ENCODE measurements around the gene DGKB. TPM values are rescaled to one million over a fixed set of nuclear protein-coding genes. Genes with fewer than 3 reads are reported as not detected.

The DGKB gene
- total and polyA plus RNA-seq, 2 donors from 2014 or later: 0.26 to 1.5 TPM

DNA sequence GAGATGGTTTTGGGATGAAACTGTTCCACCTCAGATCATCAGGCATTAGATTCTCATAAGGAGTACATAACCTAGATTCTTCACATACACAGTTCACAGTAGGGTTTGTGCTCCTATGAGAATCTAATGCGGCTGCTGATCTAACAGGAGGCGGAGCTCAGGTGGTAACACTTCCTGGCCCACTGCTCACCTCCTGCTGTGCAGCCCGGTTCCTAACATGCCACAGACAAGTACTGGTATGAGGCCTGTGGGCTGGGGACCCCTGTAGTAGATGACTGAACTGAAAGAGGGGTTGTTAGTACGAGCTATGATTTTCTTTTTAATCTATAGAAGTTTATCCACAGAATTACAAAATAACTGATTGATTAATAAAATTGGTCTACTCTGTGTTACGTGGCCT is 48.1 kb downstream of the DGKB start:
- H3K36me3 ChIP-seq (ENCODE audit: control insufficient read depth in 2 of 3, insufficient read depth in 3 of 3, low read length in 3 of 3): no peaks in the 10 kb centered on the region
- intact Hi-C loops (cut with DNase I): no loop called here
- H3K9me3 ChIP-seq (ENCODE audit: control insufficient read depth in 2 of 3, insufficient read depth in 1 of 3, low read length in 3 of 3): no peaks in the 10 kb centered on the region
- H3K27ac ChIP-seq (ENCODE audit: low read depth in 2 of 2, low read length in 2 of 2): no peak overlapping the region
- DNase-seq: no peak
- no peak overlapping the region for H3K9ac ChIP-seq (ENCODE audit: low read length in 3 of 3)
- no peak overlapping the region for H3K4me3 ChIP-seq (ENCODE audit: low read length in 3 of 3)
- TF ChIP-seq, protein P1, sequence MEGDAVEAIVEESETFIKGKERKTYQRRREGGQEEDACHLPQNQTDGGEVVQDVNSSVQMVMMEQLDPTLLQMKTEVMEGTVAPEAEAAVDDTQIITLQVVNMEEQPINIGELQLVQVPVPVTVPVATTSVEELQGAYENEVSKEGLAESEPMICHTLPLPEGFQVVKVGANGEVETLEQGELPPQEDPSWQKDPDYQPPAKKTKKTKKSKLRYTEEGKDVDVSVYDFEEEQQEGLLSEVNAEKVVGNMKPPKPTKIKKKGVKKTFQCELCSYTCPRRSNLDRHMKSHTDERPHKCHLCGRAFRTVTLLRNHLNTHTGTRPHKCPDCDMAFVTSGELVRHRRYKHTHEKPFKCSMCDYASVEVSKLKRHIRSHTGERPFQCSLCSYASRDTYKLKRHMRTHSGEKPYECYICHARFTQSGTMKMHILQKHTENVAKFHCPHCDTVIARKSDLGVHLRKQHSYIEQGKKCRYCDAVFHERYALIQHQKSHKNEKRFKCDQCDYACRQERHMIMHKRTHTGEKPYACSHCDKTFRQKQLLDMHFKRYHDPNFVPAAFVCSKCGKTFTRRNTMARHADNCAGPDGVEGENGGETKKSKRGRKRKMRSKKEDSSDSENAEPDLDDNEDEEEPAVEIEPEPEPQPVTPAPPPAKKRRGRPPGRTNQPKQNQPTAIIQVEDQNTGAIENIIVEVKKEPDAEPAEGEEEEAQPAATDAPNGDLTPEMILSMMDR (IDR thresholded peaks at IDR 0.05; ENCODE audit: borderline replicate concordance, extremely low read depth, insufficient read depth): no peak
- FAIRE-seq: no peak
- no peaks in the 10 kb centered on the region for H3K4me1 ChIP-seq (ENCODE audit: control insufficient read depth in 2 of 3, insufficient read depth in 2 of 3, low read depth in 1 of 3, low read length in 3 of 3)
- no peaks in the 10 kb centered on the region for H3K27me3 ChIP-seq (ENCODE audit: control insufficient read depth, insufficient read depth, low read length)

GRCh38 chr7:14851610-14852009 is 50.9 kb downstream of the DGKB start:
- no peak for DNase-seq
- H3K27me3 ChIP-seq (ENCODE audit: control insufficient read depth, insufficient read depth, low read length): no peaks in the 10 kb centered on the region
- no peaks in the 10 kb centered on the region for H3K36me3 ChIP-seq (ENCODE audit: control insufficient read depth in 2 of 3, insufficient read depth in 3 of 3, low read length in 3 of 3)
- intact Hi-C loops (cut with DNase I): no loop called here
- no peak for FAIRE-seq
- no peaks in the 10 kb centered on the region for H3K4me1 ChIP-seq (ENCODE audit: control insufficient read depth in 2 of 3, insufficient read depth in 2 of 3, low read depth in 1 of 3, low read length in 3 of 3)
- no peak overlapping the region for H3K9ac ChIP-seq (ENCODE audit: low read length in 3 of 3)
- H3K27ac ChIP-seq (ENCODE audit: low read depth in 2 of 2, low read length in 2 of 2): no peak overlapping the region
- TF ChIP-seq, protein P1 (IDR thresholded peaks at IDR 0.05; ENCODE audit: borderline replicate concordance, extremely low read depth, insufficient read depth): no peak
- no peaks in the 10 kb centered on the region for H3K9me3 ChIP-seq (ENCODE audit: control insufficient read depth in 2 of 3, insufficient read depth in 1 of 3, low read length in 3 of 3)
- H3K4me3 ChIP-seq (ENCODE audit: low read length in 3 of 3): no peak overlapping the region

- no peak for FAIRE-seq
- H3K27me3 ChIP-seq (ENCODE audit: control insufficient read depth, insufficient read depth, low read length): no peaks in the 10 kb centered on the region
- H3K4me1 ChIP-seq (ENCODE audit: control insufficient read depth in 2 of 3, insufficient read depth in 2 of 3, low read depth in 1 of 3, low read length in 3 of 3): no peaks in the 10 kb centered on the region
- H3K27ac ChIP-seq (ENCODE audit: low read depth in 2 of 2, low read length in 2 of 2): no peak overlapping the region
- H3K9ac ChIP-seq (ENCODE audit: low read length in 3 of 3): no peak overlapping the region
- H3K9me3 ChIP-seq (ENCODE audit: control insufficient read depth in 2 of 3, insufficient read depth in 1 of 3, low read length in 3 of 3): no peaks in the 10 kb centered on the region
- TF ChIP-seq, protein P1 (IDR thresholded peaks at IDR 0.05; ENCODE audit: borderline replicate concordance, extremely low read depth, insufficient read depth): no peak
- intact Hi-C loops (cut with DNase I): no loop called here
- H3K4me3 ChIP-seq (ENCODE audit: low read length in 3 of 3): no peak overlapping the region
- H3K36me3 ChIP-seq (ENCODE audit: control insufficient read depth in 2 of 3, insufficient read depth in 3 of 3, low read length in 3 of 3): no peaks in the 10 kb centered on the region
- no peak for DNase-seq
Observed at GRCh38 chr7:14850039-14850438, 52.5 kb downstream of the DGKB start.

DNA sequence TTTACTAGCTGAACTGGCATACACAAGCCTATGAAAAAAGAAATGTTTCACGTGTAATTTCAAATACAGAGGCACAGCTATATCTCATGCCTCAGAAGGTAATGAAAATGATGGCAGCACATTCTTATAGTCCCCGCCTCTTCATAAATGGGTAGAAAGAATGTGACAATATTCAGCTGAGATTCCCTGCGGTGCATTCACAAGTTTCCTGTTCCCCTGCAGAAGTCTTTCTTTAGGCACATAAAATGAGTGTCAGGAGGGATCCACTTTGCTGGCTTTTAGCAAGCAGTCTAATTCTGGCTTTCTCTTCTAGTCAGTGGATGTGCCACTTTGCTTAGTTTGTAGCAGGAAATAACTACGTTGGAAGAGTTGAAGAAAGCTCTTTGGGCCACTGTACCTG is 56.1 kb downstream of the DGKB start:
- Histone ChIP-seq H3K9ac (ENCODE audit: low read length in 3 of 3) (no peak overlapping the region), H3K27me3 (ENCODE audit: control insufficient read depth, insufficient read depth, low read length) (no peaks in the 10 kb centered on the region), H3K4me1 (ENCODE audit: control insufficient read depth in 2 of 3, insufficient read depth in 2 of 3, low read depth in 1 of 3, low read length in 3 of 3) (no peaks in the 10 kb centered on the region), H3K36me3 (ENCODE audit: control insufficient read depth in 2 of 3, insufficient read depth in 3 of 3, low read length in 3 of 3) (no peaks in the 10 kb centered on the region), H3K27ac (ENCODE audit: low read depth in 2 of 2, low read length in 2 of 2) (no peak overlapping the region), H3K9me3 (ENCODE audit: control insufficient read depth in 2 of 3, insufficient read depth in 1 of 3, low read length in 3 of 3) (no peaks in the 10 kb centered on the region), H3K4me3 (ENCODE audit: low read length in 3 of 3) (no peak overlapping the region)
- FAIRE-seq (no peak), DNase-seq (no peak)
- TF ChIP-seq, protein P1 (IDR thresholded peaks at IDR 0.05; ENCODE audit: borderline replicate concordance, extremely low read depth, insufficient read depth): no peak
- intact Hi-C loops (cut with DNase I): no loop called here

Data from kidney (tissue), 14 donors.